ENCODE data around the gene HDAC4. TPM values are rescaled to one million over a fixed set of nuclear protein-coding genes. Genes with fewer than 3 reads are reported as not detected.

The HDAC4 gene
- total RNA-seq, 1 donor from 2014 or later = 65.7 TPM

DNA sequence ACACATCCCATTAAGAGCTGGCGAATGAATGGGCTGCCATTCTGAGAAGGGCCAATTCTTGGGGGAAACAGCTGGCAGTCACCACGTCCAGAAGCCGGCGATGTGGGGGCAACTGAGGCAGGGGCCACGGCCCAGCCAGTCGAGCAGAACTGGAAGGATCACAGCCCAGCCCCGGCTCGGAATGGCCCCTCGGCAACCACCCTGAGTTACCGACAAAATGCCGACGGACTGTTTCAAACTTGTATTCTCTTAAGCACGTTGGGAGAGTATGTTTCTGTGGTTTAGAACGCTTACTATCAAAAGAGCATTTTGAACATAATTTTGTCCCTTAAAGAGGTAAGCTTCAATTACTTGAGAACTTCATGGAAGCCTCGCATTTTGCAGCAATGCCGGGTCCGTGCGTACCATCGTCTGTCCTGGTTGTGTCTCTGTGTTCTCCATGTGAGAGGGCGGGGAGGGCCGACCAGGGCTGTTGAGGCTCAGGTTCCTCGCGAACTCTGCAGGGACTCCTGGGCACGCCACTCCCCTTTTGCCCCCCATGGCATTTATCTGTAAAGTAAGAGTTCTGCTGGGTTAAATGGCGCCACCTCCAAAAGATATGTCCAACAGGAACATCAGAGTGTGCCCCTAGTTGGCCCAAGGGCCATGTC is 397.1 kb downstream of the HDAC4 start:
- intact Hi-C loops (cut with DNase I) = no loop called here
- TF ChIP-seq, protein P1, sequence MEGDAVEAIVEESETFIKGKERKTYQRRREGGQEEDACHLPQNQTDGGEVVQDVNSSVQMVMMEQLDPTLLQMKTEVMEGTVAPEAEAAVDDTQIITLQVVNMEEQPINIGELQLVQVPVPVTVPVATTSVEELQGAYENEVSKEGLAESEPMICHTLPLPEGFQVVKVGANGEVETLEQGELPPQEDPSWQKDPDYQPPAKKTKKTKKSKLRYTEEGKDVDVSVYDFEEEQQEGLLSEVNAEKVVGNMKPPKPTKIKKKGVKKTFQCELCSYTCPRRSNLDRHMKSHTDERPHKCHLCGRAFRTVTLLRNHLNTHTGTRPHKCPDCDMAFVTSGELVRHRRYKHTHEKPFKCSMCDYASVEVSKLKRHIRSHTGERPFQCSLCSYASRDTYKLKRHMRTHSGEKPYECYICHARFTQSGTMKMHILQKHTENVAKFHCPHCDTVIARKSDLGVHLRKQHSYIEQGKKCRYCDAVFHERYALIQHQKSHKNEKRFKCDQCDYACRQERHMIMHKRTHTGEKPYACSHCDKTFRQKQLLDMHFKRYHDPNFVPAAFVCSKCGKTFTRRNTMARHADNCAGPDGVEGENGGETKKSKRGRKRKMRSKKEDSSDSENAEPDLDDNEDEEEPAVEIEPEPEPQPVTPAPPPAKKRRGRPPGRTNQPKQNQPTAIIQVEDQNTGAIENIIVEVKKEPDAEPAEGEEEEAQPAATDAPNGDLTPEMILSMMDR (IDR thresholded peaks at IDR 0.05) = no peak
- Histone ChIP-seq H3K27ac (peak overlapping the region in 1 of 2 donors; percentile 38), H3K9me3 (no peaks in the 10 kb centered on the region), H3K4me1 (no peaks in the 10 kb centered on the region), H3K36me3 (no peaks in the 10 kb centered on the region), H3K27me3 (no peaks in the 10 kb centered on the region), H3K4me3 (peak overlapping the region in 1 of 2 donors; percentile 49)
- no peak for DNase-seq (ENCODE audit: low spot score in 2 of 2)

DNA sequence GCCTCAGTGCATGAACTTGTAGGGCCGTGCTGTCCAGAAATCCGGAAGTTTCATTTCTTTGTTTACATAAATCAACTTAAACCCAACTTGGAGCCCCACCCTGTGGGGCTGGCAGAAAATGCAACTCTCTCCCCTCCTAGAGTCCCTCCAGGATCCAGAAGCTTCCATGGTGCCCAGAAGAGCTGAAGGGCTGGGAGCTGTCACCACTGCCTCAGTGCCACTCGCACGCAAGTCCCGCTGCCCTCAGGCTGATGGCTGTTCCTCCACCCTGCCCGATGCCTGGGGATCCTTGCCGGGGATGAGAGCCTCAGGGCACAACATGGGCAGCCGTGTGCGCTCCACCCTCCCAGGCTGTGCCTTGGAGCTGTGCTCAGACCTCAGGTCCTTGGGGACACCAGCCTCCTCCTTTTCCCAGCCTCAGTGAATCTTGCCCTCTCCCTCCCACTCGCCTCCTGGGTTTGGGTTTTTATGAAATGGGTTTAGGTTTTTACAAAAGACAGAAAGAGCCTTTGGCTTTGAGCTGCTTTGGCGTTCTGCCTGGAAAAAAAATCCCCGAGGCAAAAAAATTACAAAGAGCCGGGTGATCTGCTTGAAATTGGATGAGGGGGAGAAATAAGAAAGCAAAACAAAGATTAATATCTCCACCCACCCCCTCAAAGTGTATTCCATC is 397.7 kb downstream of the HDAC4 start:
- Histone ChIP-seq H3K4me3 (peak overlapping the region; percentile 18 to 49), H3K4me1 (no peaks in the 10 kb centered on the region), H3K36me3 (no peaks in the 10 kb centered on the region), H3K9me3 (no peaks in the 10 kb centered on the region), H3K27me3 (no peaks in the 10 kb centered on the region), H3K27ac (peak overlapping the region; percentile 38 to 40)
- TF ChIP-seq, protein P1 (IDR thresholded peaks at IDR 0.05) = no peak
- intact Hi-C loops (cut with DNase I) = no loop called here
- DNase-seq (ENCODE audit: low spot score in 2 of 2) = no peak

DNA sequence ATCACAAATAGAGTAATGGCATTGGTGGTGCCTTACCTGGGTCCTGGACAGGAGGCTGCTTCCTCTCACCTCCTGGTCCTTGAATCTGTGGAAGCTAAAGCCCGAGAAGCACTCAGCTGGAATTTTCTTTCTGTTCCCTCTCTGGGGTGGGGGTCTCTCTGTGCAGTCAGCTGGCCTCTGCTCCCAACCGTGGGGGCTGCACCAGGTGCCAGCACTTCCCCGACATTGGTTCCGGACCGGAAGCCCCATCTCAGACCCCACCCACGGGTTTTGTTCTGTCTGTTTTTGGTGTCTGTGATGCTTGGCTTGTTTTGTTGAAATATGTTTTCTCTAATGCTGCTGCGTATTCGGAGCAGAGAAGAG is 398.2 kb downstream of the HDAC4 start:
- peak overlapping the region in 1 of 2 donors; percentile 38 for H3K27ac ChIP-seq
- H3K4me3 ChIP-seq = peak overlapping the region; percentile 18 to 49
- intact Hi-C loops (cut with DNase I) = no loop called here
- TF ChIP-seq, protein P1 (IDR thresholded peaks at IDR 0.05) = no peak
- no peak for DNase-seq (ENCODE audit: low spot score in 2 of 2)
- H3K9me3 ChIP-seq = no peaks in the 10 kb centered on the region
- no peaks in the 10 kb centered on the region for H3K27me3 ChIP-seq
- H3K4me1 ChIP-seq = no peaks in the 10 kb centered on the region
- H3K36me3 ChIP-seq = no peaks in the 10 kb centered on the region

DNA sequence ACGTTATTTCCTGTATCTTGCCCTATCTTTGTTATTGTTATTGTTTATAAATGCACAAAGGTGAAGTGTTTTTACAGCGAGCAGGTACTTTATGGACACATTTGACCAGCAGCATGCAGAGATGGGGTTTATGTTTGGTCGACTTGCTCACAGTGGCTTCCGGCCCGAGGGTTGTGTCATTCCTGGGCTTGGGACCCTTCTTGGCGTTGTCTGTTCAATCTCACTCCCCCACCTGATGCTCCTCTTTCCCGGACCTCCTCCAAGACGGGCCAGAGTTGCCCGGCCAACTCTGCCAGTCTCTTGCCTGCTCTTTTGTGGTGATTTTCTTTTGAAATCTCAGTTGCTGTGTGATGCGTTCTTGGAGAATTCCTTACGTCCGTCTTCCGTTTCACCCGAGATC is 399.0 kb downstream of the HDAC4 start:
- H3K27ac ChIP-seq = no peak overlapping the region
- no peaks in the 10 kb centered on the region for H3K36me3 ChIP-seq
- no peak overlapping the region for H3K4me3 ChIP-seq
- no peaks in the 10 kb centered on the region for H3K27me3 ChIP-seq
- H3K9me3 ChIP-seq = no peaks in the 10 kb centered on the region
- TF ChIP-seq, protein P1 (IDR thresholded peaks at IDR 0.05) = no peak
- intact Hi-C loops (cut with DNase I) = no loop called here
- H3K4me1 ChIP-seq = peaks cover 0 to 4% of the 10 kb centered on the region in 2 donors
- peak in 1 of 2 donors; percentile 44 for DNase-seq (ENCODE audit: low spot score in 2 of 2)

DNA sequence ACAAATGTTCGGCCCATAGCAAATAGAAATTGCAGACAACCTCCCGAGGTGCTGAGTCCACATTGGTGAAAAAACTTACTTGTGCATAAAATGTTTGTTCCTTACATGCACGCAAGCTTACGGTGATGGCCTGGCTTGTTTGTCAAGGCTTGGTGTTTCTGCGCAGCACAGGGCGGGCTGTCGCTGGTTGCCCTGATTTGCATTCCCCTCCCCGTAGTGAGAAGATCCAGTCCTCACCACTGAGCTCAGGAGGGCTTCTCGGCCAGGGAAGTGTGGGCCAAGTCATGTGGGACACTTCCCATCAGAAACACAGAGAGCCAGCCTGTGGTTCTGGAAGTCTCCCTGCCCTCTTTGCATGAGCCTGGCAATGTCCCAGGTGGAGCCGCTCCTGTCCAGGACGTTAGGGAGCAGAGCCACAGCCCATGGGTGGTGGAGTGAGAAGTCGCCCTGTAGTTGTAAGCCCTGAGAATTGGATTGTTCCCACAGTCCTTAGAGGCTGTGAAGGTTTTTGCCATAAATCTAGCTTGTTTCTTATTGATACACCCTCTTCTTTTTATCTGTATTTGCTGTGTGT is 400.2 kb downstream of the HDAC4 start:
- Histone ChIP-seq H3K27me3 (no peaks in the 10 kb centered on the region), H3K4me1 (peaks cover 0 to 6% of the 10 kb centered on the region in 2 donors), H3K4me3 (no peak overlapping the region), H3K9me3 (no peaks in the 10 kb centered on the region), H3K36me3 (no peaks in the 10 kb centered on the region), H3K27ac (no peak overlapping the region)
- TF ChIP-seq, protein P1 (IDR thresholded peaks at IDR 0.05) = no peak
- DNase-seq (ENCODE audit: low spot score in 2 of 2) = peak in 1 of 2 donors; percentile 27
- intact Hi-C loops (cut with DNase I) = no loop called here
